Stimulated activated naive CD8-positive, alpha-beta T cell treated with anti-CD3 and anti-CD28 coated beads, Interleukin-15, Interleukin-2, amounts not matched to agents 100 ng/mL and 50 ng/mL, for 24 hours (primary cell): Measurements from ENCODE around the gene ENG.

Source experiments
- H3K27ac Mint-ChIP-seq: one replicate; pipeline ENCODE4 v1.8.0; 2021; ENCODE audit warnings: mild to moderate bottlenecking, mixed read lengths
- H3K27me3 Mint-ChIP-seq: one replicate; pipeline ENCODE4 v1.8.0; 2021; ENCODE audit warnings: mixed read lengths
- H3K36me3 Mint-ChIP-seq: one replicate; pipeline ENCODE4 v1.8.0; 2021; ENCODE audit warnings: low read depth, mixed read lengths
- H3K4me1 Mint-ChIP-seq: one replicate; pipeline ENCODE4 v1.8.0; 2021; ENCODE audit warnings: low read depth, mixed read lengths
- H3K4me3 Mint-ChIP-seq: one replicate; pipeline ENCODE4 v1.8.0; 2021; ENCODE audit warnings: mild to moderate bottlenecking, mixed read lengths
- H3K9me3 Mint-ChIP-seq: one replicate; pipeline ENCODE4 v1.8.0; 2021; ENCODE audit warnings: mixed read lengths

ENG gene

DNA sequence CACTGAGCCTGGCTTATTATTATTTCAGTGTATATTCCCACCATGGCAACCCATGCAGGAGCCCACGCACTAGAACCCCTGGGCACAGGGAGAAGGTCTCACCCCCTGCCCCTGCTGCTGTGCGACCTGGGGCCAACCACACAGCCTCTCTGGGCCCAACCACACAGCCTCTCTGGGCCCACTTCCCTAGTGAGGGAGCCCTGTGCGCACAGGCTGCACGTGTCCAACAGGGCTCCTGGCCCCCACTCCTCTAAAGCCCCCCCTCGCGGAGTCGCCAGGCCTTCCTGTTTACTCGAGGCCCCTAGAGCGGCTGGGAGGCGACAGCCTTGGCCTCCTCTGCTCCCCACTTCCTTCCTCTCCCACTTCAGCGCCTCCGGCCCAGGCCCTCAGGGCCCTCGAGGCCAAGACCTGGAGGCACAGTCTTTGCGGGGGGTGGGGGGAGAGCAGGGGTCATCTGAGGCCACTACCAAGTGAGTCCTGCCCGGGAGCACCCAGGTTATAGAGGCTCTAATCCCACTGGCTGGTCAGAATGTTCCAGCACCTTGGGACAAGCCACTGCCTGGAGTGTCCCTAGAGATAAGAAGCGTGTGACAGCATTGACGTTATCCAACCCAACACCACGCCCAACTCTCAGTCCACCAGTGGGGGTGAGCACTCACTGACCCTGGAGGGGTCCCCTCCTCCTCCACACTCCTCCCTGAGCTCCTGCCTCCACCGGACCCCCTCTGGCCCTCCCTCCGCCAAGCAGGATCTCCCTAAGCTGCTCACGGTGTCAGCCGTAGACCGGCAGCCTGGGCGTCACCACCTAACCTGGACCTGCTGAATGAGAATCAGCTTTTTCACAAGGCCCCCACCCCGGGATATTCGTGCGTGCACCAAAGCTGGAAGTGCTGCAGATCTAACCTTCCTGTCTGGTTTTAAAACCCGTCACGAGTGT is 7.9 kb upstream of the ENG start:
- H3K27ac Mint-ChIP-seq: peak overlapping the region; percentile 80
- no peak overlapping the region for H3K4me3 Mint-ChIP-seq
- H3K36me3 Mint-ChIP-seq: no peaks in the 10 kb centered on the region
- peaks cover 54% of the 10 kb centered on the region for H3K4me1 Mint-ChIP-seq
- H3K9me3 Mint-ChIP-seq: no peaks in the 10 kb centered on the region
- no peaks in the 10 kb centered on the region for H3K27me3 Mint-ChIP-seq

DNA sequence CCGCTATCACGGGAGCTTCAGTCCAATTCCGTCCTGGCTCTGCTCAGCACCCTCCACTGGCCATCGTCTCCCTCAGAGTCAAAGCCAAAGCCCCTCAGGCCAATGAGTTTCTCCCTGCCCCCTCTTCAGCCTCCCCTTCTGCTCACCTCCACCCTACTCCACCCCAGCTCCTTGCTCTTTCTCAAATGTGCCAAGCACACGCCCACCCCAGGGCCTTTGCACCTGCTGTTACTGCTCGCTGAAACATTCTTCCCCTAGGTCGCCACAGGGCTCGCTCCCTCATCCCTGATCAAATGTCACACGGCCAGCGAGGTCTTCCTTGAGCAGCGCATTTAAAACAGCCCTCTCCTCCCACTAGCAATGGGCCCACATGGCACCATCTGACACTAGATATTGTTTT is 6.3 kb upstream of the ENG start:
- Mint-ChIP-seq H3K9me3 (no peaks in the 10 kb centered on the region), H3K27ac (no peak overlapping the region), H3K4me3 (no peak overlapping the region), H3K36me3 (no peaks in the 10 kb centered on the region), H3K4me1 (peaks cover 54% of the 10 kb centered on the region), H3K27me3 (no peaks in the 10 kb centered on the region)

DNA sequence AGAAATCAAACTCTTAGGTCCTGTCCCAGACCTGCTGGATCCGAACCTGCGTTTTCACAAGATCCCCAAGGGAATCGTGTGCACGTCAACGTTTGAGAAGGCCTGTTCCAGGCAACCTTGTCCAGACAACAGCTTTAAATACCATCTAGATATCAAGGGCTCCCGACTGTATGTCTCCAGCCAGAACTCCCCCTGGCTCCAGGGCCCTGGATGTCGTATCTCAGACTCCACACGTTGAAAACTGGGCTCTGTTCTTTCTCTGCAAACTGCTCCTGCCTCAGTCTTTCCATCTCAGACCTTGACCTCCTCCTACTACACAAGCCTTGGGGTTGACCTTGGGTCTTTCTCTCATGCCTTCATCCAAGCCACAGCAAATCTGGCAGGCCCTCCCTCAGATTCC is 5.8 kb upstream of the ENG start:
- peaks cover 53% of the 10 kb centered on the region for H3K4me1 Mint-ChIP-seq
- no peaks in the 10 kb centered on the region for H3K9me3 Mint-ChIP-seq
- H3K4me3 Mint-ChIP-seq: no peak overlapping the region
- no peak overlapping the region for H3K27ac Mint-ChIP-seq
- no peaks in the 10 kb centered on the region for H3K36me3 Mint-ChIP-seq
- no peaks in the 10 kb centered on the region for H3K27me3 Mint-ChIP-seq

DNA sequence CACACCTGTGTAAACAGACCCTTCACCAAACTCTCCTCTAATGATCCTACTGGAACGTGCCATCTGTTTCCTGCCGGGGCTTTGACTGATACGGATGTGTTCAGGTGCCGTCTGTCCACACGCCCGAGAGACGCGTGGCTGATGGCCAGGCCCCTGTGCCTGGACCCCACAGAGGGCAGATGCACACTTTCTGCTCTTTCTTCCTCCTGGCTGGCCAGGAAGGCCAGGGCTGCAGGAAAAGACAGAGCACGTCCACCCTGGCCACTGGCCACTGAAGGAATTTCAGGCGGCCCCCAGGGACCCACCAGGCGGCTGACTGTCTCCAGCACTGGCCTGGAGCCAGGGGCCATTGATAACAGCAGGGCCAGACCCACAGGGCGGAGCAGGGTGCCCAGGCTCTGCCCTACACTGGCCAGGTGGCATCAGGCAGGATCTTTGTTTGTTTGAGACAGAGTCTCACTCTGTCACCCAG is 3.6 kb upstream of the ENG start:
- Mint-ChIP-seq H3K4me1 (peaks cover 58% of the 10 kb centered on the region), H3K36me3 (no peaks in the 10 kb centered on the region), H3K27me3 (no peaks in the 10 kb centered on the region), H3K27ac (no peak overlapping the region), H3K4me3 (no peak overlapping the region), H3K9me3 (no peaks in the 10 kb centered on the region)

DNA sequence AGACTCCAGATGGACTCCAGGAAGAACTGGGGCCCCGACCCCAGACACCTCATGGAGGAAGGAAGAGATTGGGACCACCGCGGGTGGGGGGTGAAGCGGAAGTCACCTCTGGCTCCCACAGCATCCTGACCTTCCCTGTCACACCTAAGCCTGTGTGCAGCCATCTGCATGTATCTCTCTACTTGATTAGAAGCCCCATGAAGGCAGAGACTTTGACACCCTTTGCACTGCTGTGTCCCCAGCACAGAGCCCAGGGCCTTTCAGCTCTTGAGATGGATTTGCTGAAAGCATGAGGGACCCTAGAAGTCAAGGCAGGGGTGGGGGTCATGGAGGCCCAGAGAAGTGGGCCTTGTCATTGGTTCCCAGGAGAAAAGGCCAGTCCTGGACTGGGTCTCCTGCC is 2.8 kb upstream of the ENG start:
- H3K27ac Mint-ChIP-seq: no peak overlapping the region
- H3K27me3 Mint-ChIP-seq: no peaks in the 10 kb centered on the region

DNA sequence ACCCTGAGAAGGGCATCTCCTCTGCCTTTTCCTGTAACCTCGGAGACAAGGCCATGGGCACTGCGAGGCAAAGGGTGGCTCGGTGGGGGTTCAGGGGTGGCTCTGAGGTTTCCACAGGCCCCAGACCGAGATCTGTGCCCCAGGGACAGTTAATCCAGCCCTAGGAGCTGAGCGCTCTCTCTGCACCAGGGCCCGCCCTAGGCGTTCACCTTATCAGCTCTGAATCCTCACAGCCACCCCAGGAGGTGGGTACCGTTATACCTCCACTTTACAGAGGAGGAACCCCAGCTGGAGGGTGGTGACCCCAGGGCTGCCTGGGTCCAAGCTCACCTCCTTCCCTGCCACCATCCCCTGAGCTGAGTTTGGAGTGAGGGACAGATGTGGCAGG is 2.3 kb upstream of the ENG start:
- Mint-ChIP-seq H3K4me3 (no peak overlapping the region), H3K27me3 (no peaks in the 10 kb centered on the region), H3K9me3 (no peaks in the 10 kb centered on the region), H3K4me1 (peaks cover 58% of the 10 kb centered on the region), H3K27ac (no peak overlapping the region), H3K36me3 (peaks cover 8% of the 10 kb centered on the region)

More for the DNA sequence above, 2.8 kb upstream of the ENG start:
- Mint-ChIP-seq H3K36me3 (peaks cover 3% of the 10 kb centered on the region), H3K4me1 (peaks cover 58% of the 10 kb centered on the region), H3K9me3 (no peaks in the 10 kb centered on the region), H3K4me3 (no peak overlapping the region)

DNA sequence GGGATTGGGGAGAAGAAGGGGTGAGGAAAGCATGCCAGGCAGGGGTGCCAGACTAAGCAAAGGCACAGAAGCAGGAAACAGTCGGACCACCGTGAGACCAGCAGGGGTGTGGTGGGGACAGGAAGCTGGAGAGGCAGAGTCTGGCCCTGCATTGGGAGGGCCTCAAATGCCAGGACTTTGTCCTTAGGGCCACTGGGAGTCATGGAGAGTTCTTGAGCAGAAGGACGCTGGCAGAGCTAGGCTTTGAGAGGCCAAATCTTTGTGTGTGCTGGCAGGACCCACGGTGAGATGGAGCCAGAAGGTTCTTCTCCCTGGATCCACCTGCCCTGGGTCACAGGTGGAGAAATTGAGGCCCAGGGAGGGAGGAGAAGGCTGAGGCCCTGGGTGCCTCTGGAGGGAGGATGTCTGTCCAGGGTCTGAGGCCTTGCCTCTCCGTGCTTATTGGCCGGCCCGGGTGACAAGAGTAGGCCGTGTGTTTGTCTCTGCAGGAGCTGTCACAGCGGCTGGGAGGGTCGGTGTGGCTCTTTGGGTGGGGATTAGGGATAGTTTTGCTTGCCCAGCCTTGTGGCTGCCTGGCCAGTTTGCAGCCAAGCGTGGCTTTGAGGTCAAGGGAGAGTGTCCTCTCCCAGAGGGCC is 1.8 kb upstream of the ENG start:
- Mint-ChIP-seq H3K27ac (peak overlapping the region; percentile 70), H3K36me3 (peaks cover 9% of the 10 kb centered on the region), H3K4me1 (peaks cover 55% of the 10 kb centered on the region), H3K4me3 (no peak overlapping the region), H3K27me3 (no peaks in the 10 kb centered on the region), H3K9me3 (no peaks in the 10 kb centered on the region)

DNA sequence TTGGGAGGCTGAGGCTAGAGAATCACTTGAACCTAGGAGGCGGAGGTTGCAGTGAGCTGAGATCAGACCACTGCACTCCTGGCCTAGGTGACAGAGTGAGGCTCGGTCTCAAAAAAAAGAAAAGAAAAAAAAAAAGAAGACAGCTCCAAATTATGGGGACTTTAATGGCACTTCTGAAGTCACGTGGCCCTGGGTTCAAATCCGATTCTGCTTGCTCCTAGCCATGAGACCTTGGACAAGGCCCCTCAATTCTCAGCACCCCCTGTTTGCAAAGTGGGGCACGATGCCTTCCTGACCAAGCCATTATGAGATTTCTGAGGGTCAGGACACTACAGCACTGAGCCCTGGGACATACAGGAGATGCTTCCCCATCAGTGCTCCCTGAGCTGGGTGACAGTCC is 1.1 kb upstream of the ENG start:
- Mint-ChIP-seq H3K36me3 (peaks cover 16% of the 10 kb centered on the region), H3K27me3 (no peaks in the 10 kb centered on the region), H3K4me3 (peak overlapping the region; percentile 40), H3K27ac (peak overlapping the region; percentile 70), H3K4me1 (peaks cover 48% of the 10 kb centered on the region), H3K9me3 (no peaks in the 10 kb centered on the region)

DNA sequence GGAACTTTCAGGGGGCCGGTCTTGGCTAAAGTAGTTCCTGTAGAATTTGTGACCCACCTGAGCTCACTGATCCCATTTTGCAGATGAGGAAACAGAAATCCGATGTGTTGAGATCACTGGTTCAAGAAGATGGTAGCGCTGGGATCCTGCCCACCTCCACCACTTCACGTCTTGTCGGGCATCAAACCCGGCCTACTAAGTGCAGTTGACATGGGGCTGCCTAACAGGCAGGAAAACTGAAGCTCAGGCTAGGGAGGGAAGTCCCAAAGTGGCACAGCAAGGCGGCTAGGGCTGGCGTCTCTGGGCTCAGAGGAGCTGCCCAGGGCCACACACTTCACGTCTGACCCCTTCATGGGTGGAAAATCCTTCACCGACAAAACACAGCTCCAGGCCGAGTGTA is 502 bp upstream of the ENG start:
- no peaks in the 10 kb centered on the region for H3K27me3 Mint-ChIP-seq
- peak overlapping the region; percentile 40 for H3K27ac Mint-ChIP-seq
- H3K9me3 Mint-ChIP-seq: no peaks in the 10 kb centered on the region
- H3K36me3 Mint-ChIP-seq: peaks cover 20% of the 10 kb centered on the region
- H3K4me1 Mint-ChIP-seq: peaks cover 45% of the 10 kb centered on the region
- H3K4me3 Mint-ChIP-seq: peak overlapping the region; percentile 51

DNA sequence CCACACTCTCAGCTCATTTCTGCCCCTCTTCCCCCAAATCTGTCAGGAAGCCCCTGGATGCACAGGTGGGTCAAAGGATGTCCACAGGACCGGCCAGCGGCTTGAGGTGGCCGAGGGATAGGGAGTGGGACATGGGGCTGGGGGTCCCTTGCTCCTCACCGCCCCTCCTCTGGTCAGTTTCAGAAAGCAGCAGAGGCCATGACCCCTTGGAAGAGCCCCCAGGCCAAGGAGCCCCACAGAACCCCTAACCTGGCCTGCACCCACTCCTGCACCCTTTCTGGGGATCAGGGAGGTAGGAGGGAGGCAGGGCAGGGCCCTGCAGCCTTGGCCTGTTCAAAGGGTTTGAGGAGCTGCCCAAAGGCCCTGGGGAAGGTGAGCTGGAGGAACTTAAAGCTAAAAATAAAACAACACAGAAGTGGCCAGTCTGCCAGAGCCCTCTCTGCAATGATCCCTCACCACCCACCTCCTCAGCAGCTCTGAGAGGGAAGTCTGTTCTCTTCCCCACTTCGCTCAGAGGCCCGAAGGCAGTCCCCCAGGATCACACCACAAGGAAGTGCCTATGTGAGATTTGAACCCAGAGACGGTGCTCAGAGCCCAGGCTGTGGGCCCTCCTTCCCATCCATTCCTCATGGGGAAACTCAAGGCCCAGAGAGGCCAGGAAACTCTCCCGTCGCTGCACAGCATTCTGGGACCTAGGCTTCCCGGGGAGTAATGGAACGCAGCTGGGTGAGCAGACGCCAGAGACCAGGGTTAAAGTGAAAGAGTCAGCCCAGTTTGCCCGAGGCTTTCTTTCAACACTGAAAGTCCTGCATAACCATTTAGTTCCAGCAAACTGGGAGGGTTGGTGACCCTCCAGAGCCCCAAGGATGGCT is 910 bp downstream of the ENG start:
- Mint-ChIP-seq H3K4me3 (peak overlapping the region; percentile 87), H3K4me1 (peaks cover 42% of the 10 kb centered on the region), H3K36me3 (peaks cover 34% of the 10 kb centered on the region), H3K27me3 (no peaks in the 10 kb centered on the region), H3K27ac (peak overlapping the region; percentile 85), H3K9me3 (peaks cover 12% of the 10 kb centered on the region)

DNA sequence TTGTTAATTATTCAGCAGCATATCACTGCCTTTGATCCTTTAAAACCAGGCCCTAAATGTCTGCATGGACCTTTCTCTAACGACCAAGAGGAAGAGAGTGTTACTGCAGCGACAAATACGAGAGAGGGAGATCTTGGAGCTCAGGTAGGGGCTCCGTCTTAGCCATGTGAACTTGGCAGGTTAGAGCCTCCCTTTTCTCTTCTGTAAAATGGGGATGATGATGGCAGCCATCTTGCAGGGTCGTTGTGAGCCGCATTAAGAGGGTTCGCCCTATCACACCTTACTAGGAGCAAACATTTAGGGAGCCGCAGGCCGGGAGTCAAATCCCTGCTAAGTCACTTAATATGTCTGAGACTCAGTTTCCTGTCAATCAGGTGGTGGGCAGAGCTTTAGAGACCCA is 1.6 kb downstream of the ENG start:
- peaks cover 38% of the 10 kb centered on the region for H3K36me3 Mint-ChIP-seq
- H3K27ac Mint-ChIP-seq: peak overlapping the region; percentile 40

DNA sequence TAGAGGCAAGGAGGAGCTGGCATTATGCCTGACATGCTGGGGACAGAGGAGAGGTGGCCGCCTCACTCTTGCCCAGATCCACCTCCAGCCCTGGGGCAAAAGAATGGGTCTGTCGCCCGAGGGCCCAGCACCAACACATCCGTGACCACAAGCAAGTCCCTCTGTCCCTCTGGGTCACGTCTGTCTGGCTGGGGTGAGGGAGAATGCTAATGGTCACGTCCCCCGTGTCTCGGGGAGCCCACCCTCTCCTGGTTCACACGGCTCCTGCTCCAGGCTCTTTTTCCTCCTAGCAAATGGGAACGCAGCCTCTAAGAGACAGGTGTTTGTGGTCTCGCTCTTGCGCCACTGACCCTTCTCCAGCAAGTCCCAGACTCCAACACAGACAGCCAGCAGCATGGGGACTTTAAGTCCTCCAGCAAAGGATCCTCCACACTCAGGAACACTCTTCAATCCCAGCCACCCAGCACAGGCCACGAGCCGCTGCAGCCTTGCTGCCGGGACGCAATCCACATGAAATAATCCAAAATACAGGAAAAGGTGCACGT is 4.1 kb downstream of the ENG start:
- Mint-ChIP-seq H3K4me3 (no peak overlapping the region), H3K27ac (no peak overlapping the region), H3K4me1 (peaks cover 29% of the 10 kb centered on the region), H3K9me3 (peaks cover 13% of the 10 kb centered on the region), H3K36me3 (peaks cover 38% of the 10 kb centered on the region), H3K27me3 (no peaks in the 10 kb centered on the region)

More for the DNA sequence above, 1.6 kb downstream of the ENG start:
- H3K27me3 Mint-ChIP-seq: no peaks in the 10 kb centered on the region
- peak overlapping the region; percentile 87 for H3K4me3 Mint-ChIP-seq
- peaks cover 38% of the 10 kb centered on the region for H3K4me1 Mint-ChIP-seq
- H3K9me3 Mint-ChIP-seq: peaks cover 13% of the 10 kb centered on the region

DNA sequence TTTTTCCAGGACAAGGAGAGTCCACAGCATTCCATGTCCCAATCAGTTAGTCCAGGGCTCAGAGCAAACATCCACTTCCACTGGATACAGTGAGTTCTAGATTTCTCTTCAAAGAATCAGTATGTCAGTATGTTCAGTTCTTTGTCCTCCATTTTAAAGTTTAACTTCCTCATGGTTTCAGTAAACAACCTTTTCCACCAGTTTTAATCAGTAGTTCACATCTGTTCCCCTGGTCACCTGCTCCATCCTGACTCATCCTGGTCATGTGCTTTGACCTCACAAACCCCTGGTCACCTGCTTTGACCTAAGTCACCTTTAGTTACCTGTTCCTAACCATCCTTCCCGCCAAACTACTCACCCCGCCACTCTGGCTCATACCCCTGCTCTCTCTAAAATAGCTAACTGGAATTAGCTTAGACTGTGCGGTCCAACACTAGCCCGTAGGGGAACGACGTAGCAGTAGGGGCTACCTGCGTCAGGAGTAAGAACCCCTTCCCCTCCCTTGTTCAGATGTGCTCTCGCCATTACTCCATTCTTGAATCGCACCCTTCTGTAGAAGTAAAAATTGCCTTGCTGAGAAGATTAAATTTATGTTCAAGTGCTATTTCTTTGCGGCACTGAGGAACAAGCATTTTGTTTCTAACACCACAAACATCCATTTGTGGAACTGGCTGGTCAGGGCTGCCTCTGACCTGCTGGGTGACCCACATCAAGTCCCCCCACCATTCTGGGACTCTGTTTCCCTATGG is 5.5 kb downstream of the ENG start:
- H3K4me3 Mint-ChIP-seq: no peak overlapping the region
- H3K27me3 Mint-ChIP-seq: no peaks in the 10 kb centered on the region
- H3K4me1 Mint-ChIP-seq: peaks cover 23% of the 10 kb centered on the region
- H3K36me3 Mint-ChIP-seq: peaks cover 38% of the 10 kb centered on the region
- H3K27ac Mint-ChIP-seq: peak overlapping the region; percentile 57
- peaks cover 13% of the 10 kb centered on the region for H3K9me3 Mint-ChIP-seq
